ENCODE results near the gene DGKG. TPM values are rescaled to one million over a fixed set of nuclear protein-coding genes. Genes with fewer than 3 reads are reported as not detected.

The DGKG gene
- polyA plus RNA-seq, 2 of the 4 experiments (the other 2 are of a cell fraction), result 11.5 to 13.3 TPM

DNA sequence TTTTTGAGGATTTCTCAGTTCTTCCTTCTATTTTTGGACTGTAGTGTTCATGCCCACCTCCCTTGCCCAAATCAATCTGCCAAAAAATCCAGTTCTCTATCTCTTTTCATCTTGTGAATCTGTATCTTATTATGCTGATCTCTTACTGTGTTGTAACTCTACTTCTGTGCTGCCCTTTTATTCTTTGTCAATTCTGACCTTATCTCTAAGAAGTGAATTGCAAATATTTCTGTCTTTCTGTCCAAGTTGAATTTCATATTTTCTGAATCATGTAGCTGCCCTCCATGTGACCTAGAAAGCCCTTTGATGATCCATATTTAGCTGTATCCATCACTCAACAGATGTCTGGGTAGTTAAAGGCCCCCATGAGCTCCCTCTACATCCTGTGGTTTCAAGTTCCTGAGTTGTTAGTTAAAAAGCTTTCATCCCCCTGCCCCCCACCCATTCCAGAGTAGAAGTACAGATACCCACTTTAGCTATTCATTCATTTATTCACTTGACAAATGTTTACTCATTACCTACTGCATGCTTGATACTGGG, 219.6 kb downstream of the DGKG start:
- Histone ChIP-seq H3K27ac (no peak overlapping the region), H3K9me3 (no peaks in the 10 kb centered on the region), H3K4me2 (no peak overlapping the region), H3K4me3 (no peak overlapping the region), H3K4me1 (no peaks in the 10 kb centered on the region)
- ATAC-seq (no peak), FAIRE-seq (no peak), DNase-seq (ENCODE audit: low read depth in 1 of 2, low spot score in 1 of 2) (no peak)
- TF ChIP-seq USF2 (IDR thresholded peaks at IDR 0.05) (no peak), BHLHE40 (IDR thresholded peaks at IDR 0.05; ENCODE audit: low read depth, low read length) (no peak), ZC3H11A (IDR thresholded peaks at IDR 0.05) (no peak), HOXA7 (CRISPR knock-in tag; IDR thresholded peaks at IDR 0.05) (no peak)
- TF ChIP-seq, protein P1, sequence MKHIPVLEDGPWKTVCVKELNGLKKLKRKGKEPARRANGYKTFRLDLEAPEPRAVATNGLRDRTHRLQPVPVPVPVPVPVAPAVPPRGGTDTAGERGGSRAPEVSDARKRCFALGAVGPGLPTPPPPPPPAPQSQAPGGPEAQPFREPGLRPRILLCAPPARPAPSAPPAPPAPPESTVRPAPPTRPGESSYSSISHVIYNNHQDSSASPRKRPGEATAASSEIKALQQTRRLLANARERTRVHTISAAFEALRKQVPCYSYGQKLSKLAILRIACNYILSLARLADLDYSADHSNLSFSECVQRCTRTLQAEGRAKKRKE (CRISPR knock-in tag; IDR thresholded peaks at IDR 0.05; ENCODE audit: low read depth), result no peak
- POLR2A ChIA-PET, result no interaction called here
- CTCF ChIA-PET, result no interaction called here

- CTCF ChIA-PET, result no interaction called here
- POLR2A ChIA-PET, result no interaction called here
- Histone ChIP-seq H3K4me3 (no peak overlapping the region), H3K4me2 (no peak overlapping the region), H3K9me3 (no peaks in the 10 kb centered on the region), H3K4me1 (no peaks in the 10 kb centered on the region), H3K27ac (no peak overlapping the region)
- no peak for ATAC-seq
- TF ChIP-seq EP300 (IDR thresholded peaks at IDR 0.05) (no peak), NR3C1 (IDR thresholded peaks at IDR 0.05) (no peak), MAFK (IDR thresholded peaks at IDR 0.05; ENCODE audit: partially characterized antibody) (no peak), POLR2A (IDR thresholded peaks at IDR 0.05; ENCODE audit: low read length) (no peak), JUN (IDR thresholded peaks at IDR 0.05) (no peak), GATA3 (IDR thresholded peaks at IDR 0.05; ENCODE audit: borderline replicate concordance) (no peak), ESRRA (IDR thresholded peaks at IDR 0.05; ENCODE audit: borderline replicate concordance, low read length) (no peak), JUNB (IDR thresholded peaks at IDR 0.05) (no peak), FOSB (CRISPR knock-in tag; IDR thresholded peaks at IDR 0.05) (no peak), CBX2 (IDR thresholded peaks at IDR 0.05; ENCODE audit: borderline replicate concordance, low read depth) (no peak), HMGXB4 (CRISPR knock-in tag; IDR thresholded peaks at IDR 0.05; ENCODE audit: borderline replicate concordance) (no peak), HOXB5 (CRISPR knock-in tag; IDR thresholded peaks at IDR 0.05) (no peak), CEBPB (IDR thresholded peaks at IDR 0.05) (no peak), EHF (CRISPR knock-in tag; IDR thresholded peaks at IDR 0.05) (no peak), ZFP36 (IDR thresholded peaks at IDR 0.05; ENCODE audit: borderline replicate concordance, partially characterized antibody) (no peak), MAX (IDR thresholded peaks at IDR 0.05) (no peak), USF2 (IDR thresholded peaks at IDR 0.05) (no peak)
- TF ChIP-seq, protein P2, sequence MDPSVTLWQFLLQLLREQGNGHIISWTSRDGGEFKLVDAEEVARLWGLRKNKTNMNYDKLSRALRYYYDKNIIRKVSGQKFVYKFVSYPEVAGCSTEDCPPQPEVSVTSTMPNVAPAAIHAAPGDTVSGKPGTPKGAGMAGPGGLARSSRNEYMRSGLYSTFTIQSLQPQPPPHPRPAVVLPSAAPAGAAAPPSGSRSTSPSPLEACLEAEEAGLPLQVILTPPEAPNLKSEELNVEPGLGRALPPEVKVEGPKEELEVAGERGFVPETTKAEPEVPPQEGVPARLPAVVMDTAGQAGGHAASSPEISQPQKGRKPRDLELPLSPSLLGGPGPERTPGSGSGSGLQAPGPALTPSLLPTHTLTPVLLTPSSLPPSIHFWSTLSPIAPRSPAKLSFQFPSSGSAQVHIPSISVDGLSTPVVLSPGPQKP (IDR thresholded peaks at IDR 0.05; ENCODE audit: low read depth, low read length), result no peak
- TF ChIP-seq, protein P3, sequence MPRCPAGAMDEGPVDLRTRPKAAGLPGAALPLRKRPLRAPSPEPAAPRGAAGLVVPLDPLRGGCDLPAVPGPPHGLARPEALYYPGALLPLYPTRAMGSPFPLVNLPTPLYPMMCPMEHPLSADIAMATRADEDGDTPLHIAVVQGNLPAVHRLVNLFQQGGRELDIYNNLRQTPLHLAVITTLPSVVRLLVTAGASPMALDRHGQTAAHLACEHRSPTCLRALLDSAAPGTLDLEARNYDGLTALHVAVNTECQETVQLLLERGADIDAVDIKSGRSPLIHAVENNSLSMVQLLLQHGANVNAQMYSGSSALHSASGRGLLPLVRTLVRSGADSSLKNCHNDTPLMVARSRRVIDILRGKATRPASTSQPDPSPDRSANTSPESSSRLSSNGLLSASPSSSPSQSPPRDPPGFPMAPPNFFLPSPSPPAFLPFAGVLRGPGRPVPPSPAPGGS (IDR thresholded peaks at IDR 0.05), result no peak
- WGBS (ENCODE audit: missing lambda C conversion rate), result 73% methylated on average over 1 of the region's 2 CpGs
- DNase-seq (ENCODE audit: low read depth in 1 of 2, low spot score in 1 of 2), result no peak
- FAIRE-seq, result no peak
Measured at GRCh38 chr3:186141790-186142189, 220.2 kb downstream of the DGKG start.

Measured in A549 (cell line).